ENCODE data around the gene CUX1.
A peak's percentile ranks its signal among the peaks of the same experiment; 100 is the strongest.
"Not testable (repeated sequence)": the region's sequence is repeated elsewhere in the genome, so short reads cannot be mapped to it uniquely, and the experiment has no call there.

CUX1 gene

DNA sequence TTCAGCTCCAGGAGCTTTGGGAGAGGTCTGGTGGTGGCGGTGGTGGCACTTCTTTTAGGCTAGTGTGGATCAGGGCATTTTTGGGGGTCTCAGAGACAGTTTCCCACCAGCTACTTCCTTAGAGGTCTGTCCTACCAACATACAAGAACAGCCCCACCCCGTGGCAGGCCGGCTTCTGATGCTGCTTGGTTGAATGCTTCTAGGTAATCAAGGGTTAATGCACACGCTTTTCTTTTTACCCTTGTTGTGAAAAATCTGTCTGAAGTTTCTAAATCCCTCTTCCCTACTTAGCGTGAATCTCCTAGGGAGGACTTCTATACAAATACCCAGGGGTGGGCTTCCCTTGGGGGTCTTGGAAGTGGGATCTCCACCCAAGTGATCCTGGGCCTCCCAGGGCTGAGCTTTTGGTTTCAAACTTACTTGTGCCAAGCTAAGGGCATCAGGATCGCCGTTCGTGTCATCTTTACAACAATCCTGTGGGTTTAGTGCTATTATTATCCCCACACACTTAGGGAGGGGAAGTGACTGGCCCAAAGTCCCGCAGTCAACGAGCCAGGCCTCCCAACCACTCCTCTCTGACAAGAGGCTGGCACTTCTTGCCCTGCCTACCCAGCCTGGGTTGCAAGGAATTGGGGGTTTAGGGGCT, 471.0 kb downstream of the CUX1 start:
- no peak for DNase-seq (ENCODE audit: low read depth)

DNA sequence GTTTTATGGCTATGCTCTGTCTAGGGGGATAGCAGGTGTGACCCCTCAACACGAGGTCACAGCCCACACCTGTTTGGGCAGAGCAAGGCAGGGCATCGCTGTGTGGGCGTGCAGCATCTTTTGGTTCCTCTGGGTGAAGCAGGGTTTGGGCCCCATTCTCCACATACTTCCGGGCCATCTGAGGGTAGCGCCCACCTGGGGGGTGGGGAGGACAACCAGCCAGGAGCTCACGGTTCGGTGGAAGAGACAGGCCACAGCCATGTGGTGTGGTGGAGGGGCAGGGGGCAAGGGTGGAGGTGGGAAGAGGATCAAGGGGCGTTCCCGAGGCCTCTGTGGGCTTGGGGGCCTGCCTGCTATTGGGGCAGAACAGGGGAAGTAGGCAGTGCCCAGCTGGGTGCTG, 471.6 kb downstream of the CUX1 start:
- no peak for DNase-seq (ENCODE audit: low read depth)

DNA sequence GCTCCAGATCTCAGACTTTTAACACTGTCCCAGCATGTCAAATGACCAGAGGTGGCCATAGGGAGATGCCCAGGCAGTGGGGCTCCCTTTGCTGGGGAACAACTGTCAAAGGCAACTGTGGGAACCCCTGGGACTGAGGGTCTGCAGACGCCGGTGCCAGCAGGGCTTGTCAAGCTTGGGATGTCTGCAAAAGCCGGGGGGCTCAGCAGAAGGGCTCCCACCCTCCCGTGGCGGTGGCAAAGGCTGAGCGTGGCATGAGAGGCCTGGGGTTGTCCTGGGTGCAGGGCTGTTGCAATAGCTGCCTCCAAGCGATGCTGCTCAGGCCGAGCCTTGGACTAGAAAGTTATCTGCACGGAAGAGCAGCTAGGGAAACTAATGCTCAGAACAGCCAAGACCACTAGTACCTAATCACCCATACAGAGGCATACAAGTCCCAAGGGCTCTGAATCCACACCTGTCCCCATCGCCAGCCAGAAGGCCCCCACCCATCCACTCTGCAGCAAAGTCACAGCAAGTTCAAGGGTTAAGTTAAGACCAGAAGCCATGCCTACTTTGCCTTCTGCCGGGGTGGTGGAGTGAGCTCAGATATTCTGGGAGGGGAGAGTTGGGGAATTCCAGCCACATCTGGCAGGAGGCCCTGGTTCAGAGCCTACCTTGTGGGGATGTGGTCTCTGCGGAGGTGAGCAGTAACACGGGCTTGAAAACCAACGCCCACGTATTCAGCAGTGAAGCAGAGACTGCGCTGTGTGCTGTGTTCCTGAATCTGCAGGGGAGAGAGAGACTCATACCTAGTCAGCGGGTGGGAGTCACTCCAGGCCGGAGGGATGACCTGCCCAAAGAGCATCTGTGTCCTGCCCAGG, 473.9 kb downstream of the CUX1 start:
- peak; percentile 31 for DNase-seq (ENCODE audit: low read depth)

DNA sequence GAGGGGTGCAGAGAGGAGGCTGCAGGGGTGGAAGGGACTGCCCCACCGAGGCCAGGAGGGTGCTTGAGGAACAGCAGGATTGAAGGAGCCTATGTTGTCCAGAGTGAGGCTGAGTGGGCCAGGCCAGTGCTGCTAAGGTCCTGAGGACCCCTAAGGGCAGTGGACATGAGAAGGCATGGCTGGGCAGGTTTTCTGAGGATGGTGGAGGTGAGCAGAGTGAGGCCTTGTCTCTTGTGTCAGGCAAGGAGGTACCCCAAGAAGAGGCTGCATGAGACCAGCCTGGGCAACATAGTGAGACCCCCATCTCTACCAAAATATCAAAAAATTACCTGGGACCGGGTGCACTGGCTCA, 474.5 kb downstream of the CUX1 start:
- no peak for DNase-seq (ENCODE audit: low read depth)

DNA sequence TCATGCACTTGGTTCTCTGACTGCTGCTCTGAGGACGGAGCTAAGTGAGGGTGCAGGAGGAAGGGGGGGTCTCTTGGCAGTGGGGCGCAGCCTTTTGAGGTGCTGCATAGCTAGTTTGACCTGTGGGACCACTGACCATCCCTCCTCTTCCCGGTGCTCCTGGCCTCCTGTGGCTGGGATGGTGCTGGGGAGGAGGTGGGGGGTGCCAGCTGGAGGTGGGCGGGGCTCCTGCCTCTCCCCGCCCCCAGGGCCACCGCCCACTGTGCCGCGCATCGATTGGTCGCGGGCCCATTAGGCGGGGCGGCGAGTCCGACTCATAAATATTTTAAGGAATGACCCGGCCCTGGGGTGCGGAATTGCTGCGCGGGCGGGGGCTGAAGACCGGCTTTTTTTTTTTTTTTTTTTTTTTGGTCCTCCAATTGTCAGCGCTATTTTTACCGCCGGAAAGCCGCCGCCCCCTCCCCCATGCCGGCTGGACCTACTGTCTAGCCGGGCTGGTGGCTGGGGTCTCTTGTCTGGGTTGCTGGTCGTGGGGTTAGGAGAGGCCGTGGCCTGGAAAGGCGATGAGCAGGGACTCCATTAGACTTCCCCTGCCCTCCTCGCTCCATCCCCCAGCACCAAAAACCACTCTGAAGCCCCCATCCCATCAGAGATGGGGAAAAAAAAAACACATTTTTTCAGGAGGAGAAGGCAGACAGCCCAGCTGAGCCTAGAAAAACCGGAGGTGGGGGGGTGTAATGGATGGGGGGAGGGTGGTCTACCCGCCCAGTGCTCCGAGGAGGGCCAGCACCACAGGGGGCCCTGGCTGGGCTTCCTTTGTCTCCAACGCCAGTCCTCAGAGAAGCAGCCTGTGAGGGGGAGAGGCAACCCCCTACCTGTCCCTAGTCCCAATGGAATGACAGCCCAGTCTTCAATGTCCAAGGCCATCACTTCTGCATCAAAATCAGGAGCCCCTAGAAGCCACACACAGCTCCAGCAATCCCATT, 475.7 kb downstream of the CUX1 start:
- no peak for DNase-seq (ENCODE audit: low read depth)

DNA sequence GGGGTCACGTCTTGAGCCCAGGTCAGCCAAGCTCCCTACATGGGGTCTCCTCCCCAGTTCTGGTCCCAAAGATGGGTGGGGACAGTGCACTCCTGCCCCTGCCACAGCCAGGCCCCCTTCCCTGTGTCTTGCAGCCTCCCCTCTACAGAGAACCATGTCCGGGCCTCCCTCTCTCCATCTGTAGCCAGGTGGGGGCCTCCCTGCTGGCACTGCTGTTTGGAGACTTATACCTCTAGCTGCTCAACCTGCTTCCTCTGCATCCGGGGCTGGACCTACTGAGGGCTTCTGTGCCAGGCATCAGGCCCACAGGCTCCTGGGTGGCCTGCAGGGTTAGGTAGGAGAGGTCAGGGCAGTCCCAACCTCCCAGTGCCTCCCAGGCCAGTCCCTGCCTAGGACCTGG, 477.2 kb downstream of the CUX1 start:
- no peak for DNase-seq (ENCODE audit: low read depth)

DNA sequence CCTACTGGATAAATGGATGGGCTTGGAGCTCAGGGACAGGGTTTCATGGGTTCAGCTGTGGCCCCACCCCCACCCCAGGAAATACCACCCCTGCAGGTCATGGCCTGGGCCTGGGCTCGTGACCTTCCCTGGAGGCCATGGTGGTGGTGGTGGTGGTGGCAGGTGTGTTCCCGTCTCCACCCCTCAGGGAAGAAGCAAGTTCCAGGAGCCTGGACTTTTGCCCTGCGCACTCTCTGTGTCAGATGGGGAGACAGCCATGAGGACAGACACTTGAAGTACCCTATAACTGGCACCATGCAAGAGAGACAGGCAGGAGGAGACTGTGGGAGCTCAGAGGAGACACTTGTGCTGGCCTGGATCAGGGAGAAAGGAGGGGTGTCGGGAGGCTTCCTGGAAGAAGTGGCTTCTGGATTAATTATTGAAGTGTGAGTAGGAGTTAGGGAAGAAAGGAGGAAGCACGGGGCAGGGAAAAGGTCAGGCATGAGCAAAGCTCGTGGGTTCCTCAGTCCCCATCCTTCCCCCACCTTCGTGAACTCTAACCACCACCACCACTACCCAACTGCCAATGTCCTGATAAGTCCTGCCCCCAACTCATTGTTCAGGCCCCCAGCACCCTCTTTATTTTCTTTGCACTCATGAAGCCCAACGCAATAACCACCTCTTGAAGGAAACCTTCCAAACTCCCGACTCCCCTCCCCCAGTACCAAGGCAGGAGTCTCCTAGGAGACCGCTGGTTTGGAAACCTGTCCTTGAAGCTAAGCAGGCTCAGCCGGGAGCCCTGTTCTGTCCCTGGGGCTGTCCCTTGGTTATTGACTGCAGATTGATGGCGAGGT, 478.1 kb downstream of the CUX1 start:
- DNase-seq (ENCODE audit: low read depth), result no peak

DNA sequence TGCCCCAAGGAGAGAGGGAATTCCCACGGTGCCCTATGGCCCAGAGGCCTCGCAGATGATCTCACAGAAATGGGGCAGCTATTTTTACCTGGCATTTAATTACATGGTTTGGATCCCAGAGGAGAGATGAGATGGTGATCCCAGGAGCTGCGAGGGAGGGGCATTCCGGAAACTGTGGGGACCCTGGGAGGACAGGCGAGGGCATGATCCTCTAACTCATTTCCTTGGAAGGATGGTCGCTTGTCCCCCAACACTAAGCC, 478.7 kb downstream of the CUX1 start:
- DNase-seq (ENCODE audit: low read depth), result no peak

DNA sequence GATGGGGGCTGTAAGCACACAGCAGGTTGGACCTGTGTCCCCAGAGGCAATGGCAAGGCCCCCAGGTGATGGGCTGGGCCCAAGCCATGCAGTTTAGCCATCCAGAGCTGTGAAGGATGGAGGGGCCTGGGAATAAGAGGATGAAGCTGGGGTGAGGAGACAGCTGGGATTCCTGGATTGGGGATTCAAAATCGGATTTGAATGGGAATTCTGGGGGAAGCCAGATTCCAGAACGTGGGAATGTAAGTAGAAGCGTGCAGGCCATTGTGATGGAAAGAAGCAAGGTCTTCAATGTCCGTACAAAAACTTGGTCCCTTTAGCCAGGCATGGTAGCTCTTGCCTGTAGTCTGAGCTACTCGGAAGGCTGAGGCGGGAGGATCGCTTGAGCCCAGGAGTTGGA, 479.1 kb downstream of the CUX1 start:
- DNase-seq (ENCODE audit: low read depth), result no peak

DNA sequence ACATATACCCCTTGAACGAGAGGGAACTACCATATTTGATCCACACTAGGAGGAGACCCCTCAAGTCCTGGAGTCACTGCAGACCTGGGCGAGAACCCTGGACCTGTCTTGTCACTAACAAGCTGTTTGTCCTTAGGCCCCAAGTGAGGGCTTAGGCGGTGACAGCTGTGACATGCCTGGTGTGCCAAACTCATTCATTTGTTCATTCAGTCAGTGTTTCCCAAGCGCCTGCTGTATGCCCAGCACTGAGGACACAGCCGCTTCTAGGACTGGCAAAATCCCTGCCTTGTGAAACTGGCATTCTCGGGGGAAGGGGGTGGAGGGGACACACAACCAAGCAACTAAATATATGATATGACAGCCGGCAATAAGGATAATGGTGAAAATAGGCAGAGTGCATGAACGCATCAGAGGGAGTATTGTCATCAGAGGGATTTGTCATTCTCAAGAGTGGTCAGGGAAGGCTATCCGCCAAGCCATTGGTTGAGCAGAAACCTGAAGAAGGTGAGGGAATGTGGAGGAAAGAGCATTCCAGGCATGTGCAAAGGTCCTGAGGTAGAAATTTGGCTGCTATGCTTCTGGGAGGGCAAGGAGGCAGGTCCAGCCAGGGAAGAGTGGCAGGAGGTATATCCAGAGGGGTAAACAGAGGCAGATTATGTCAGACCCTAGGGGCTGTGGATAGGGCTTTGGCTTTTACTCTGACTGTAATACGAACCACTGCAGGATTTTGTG, 480.2 kb downstream of the CUX1 start:
- DNase-seq (ENCODE audit: low read depth), result no peak

DNA sequence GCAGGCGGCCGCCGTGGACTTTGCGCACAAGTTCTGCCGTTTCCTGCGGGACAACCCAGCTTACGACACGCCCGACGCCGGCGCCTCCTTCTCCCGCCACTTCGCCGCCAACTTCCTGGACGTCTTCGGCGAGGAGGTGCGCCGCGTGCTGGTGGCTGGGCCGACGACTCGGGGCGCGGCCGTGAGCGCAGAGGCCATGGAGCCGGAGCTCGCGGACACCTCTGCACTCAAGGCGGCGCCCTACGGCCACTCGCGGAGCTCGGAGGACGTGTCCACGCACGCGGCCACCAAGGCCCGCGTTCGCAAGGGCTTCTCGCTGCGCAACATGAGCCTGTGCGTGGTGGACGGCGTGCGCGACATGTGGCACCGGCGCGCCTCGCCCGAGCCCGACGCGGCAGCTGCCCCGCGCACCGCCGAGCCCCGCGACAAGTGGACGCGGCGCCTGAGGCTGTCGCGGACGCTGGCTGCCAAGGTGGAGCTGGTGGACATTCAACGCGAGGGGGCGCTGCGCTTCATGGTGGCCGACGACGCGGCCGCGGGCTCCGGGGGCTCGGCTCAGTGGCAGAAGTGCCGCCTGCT, 483.3 kb downstream of the CUX1 start:
- no peak for DNase-seq (ENCODE audit: low read depth)

DNA sequence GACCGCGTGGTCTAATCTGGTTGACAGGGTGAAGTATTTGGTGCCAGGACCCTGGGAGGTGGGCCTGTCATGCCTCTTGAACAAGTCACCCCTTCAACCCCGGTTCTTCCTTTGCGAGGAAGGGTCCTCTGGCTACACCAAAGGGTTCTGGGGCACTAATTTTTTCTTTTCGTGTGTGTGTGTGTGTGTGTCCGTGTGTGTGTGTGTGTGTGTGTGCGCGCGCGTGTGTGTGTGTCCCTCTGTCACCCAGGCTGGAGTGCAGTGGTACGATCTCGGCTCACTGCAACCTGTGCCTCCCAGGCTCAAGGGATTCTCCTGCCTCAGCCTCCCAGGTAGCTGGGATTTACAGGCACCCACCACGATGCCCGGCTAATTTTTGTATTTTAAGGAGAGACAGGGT, 483.9 kb downstream of the CUX1 start:
- not testable (repeated sequence) for DNase-seq (ENCODE audit: low read depth)

DNA sequence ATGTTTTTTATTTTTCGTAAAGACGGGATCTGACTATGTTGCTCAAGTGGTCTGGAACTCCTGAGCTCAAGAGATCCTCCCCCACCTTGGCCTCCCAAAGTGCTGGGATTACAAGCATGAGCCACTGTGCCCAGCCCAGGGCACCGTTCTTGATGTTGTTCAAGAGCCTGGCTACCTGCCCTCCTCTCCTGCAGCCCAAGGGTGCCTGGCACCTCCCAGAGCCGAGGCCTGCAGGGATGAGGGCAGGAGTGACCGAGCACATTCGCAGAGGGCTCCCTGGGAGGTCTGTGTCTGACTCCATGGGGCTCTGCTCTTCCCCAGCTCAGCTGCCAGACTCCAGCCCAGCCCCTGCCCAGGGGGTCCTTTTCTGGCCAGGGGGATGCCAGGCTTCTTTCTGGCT, 484.6 kb downstream of the CUX1 start:
- no peak for DNase-seq (ENCODE audit: low read depth)

DNA sequence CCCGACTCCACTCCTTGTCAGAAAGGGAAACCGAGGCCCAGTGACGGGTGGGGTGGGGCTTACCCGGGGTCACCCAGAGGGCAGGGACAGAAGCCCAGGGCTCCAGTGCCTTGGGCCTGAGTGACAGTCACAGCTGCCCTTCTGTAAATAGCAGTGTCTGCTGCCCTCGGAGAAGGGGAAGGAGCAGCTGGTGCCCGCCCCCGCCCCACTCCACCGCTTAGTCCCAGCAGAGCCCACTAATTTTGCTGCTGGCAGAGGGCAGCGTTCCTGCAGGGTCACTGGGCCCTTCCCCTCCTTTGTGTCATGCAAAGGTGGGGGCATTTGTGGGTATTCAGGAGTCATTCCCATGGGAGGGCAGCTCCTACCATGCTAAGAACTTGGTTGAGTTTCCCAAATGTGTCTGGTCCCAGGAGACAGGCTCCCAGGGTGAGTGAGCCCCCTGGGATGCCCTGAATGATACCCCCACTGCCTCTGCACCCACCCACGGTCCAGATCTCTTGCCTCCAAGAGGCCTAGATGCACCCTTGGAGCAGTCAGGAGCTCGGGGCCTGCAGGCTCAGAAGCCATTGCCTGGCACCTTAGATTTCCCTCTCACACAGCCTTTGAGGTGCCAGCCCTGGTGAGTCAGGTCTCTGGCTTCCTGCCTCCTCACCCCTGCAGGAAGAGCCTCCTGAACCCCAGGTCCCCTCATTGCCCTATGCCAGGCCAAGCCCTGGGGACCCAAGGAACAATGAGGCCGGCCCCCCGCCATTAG, 486.4 kb downstream of the CUX1 start:
- DNase-seq (ENCODE audit: low read depth), result no peak

DNA sequence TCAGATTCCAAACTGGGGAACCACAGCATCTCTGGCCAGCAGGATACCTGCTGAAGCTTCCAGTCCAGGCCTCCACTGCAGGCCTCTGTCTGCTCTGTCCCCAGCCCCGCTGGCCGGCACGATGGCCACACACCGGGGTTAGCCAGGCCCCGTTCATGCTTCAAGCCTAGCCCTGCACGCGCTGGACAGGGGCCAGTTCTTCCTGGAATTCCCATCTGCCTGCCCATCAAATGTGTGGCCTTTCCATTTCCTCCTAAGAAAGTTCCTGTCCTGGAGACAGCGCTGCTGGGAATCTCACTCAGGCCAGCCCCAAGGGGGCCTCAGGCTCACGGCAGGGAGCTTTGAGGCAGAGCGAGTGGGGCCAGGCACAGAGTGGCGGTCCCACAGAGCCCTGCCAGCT, 487.2 kb downstream of the CUX1 start:
- DNase-seq (ENCODE audit: low read depth), result no peak

DNA sequence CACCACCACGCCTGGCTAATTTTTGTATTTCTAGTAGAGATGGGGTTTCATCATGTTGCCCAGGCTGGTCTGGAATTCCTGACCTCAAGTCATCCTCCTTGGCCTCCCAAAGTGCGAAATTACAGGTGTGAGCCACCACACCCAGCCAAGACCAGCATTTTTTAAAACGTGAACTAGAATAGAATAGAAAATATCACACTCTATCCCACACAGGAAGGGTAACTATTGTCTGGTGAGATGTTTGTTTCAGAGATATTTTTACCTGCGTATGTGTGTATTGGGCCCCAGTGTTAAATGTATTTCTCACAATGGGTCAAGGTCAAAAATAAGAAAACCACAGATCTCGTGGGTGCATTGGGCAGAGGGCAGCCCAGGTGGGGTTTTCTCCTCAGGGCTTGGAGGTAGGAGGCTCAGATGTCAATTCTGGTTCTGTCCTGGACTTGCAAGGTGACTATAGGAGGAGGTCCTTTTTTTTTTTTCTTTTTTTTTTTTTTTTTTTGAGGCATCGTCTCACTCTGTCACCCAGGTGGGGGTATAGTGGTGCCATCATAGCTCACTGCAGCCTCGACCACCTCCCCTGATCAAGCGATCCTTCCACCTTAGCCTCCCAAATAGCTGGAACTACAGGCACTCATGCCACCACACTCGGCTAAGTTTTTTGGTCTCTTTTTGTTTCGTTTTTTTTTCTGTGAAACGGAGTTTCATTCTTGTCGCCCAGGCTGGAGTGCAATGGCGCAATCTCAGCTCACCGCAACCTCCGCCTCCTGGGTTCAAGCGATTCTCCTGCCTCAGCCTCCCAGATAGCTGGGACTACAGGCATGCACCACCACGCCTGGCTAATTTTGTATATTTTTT, 488.2 kb downstream of the CUX1 start:
- no peak for DNase-seq (ENCODE audit: low read depth)

DNA sequence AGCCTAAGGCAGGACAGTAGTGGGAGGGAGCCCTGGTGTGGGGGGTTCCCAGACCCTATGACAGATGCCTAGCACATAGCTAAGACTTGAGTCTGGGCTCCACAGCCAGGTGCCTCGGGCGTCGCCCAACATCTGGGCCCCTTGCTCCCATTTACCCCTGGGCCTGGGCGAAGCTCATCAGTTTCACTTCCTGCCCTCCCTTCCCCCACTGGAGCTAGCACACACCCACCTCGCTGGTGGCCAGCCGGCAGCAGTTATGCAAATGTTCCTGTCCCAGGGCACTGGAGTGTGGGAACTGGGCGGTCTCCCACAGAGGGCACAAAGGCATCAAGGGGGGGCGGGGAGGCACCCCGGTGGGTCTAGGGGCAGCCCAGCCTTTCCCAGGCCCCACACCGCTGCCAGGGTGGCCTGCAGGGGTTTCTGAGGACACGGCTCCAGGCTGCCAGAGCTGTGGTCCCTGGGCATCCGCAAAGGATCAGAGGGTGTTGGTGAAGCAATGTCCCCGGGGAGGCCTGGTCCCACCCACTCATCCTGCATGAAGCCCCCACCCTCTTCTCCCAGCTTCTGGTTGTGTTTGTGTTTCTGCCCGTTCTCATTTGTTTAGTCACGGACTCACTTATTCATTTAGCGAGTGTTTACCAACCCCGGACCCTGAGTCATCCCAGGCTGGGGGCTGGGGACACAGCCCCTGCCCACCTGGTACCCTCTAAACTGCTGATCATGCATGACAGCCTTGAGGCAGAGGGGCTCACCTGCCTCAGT, 489.7 kb downstream of the CUX1 start:
- DNase-seq (ENCODE audit: low read depth), result no peak

DNA sequence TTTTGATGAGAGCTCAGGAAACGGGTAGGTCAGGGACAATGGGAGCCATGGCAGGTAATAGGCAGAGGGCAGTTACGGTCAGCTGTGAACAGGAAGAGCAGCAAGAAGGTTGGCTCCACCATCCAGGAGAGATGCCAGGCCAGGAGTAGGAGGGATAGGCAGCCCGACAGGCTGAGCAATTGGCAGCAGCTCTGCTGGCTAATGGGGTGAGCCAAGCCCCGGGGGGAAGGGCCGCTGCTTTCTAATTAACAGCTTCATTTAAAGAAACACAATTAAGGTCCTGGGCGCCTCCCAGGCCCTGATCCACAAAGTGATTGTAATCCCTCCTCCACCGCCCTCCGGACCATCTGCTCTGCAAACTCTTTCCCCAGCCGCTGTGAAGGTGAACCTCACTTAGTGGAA, 493.0 kb downstream of the CUX1 start:
- DNase-seq (ENCODE audit: low read depth), result no peak

DNA sequence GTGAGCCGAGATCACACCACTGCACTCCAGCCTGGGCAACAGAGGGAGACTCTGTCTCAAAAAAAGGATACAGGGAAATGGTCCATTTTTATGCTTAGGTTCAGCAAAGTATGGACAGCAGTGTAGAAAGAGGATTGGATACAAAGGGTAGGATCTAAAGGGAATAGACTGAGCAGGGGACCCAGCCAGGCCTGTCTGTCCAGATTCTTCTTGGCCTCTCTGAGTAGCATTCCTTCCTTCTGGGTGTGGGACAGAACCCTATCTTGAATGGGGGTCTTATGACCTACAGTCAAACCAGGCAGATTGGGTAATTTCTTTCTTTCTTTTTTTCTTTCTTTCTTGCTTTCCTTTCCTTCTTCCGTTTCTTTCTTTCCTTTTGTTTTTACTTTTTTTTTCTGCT, 494.9 kb downstream of the CUX1 start:
- DNase-seq (ENCODE audit: low read depth), result no peak
